K562 (cell line): ENCODE results near the gene UNKL.

Source experiments
- ATF3 ChIP-seq, 2 experiments: fragments of 450-650 bp in 1 of 2; sonication (generic) in 1 of 2; formaldehyde crosslinking in 1 of 2; IDR thresholded peaks in 1 of 2; conservative IDR thresholded peaks in 1 of 2; 2 replicates each; pipeline versions ENCODE4 v1.6.1 to v1.8.1; 2016 to 2023; ENCODE audit warnings: mild to moderate bottlenecking in 2 of 2, moderate library complexity in 2 of 2, inconsistent platforms in 1 of 2, missing genetic modification reagents in 1 of 2
- BCOR ChIP-seq: fragments of 450-650 bp; IDR thresholded peaks from 2 replicates; pipeline ENCODE4 v1.6.1; 2016
- CC2D1A ChIP-seq: fragments of 450-650 bp; IDR thresholded peaks from 2 replicates; pipeline ENCODE4 v1.6.1; 2017; ENCODE audit warnings: mild to moderate bottlenecking
- EZH2 ChIP-seq: IDR thresholded peaks from 2 replicates; pipeline ENCODE4 v1.6.1; 2012; ENCODE audit warnings: low read depth, mild to moderate bottlenecking, inconsistent platforms, low read length, borderline replicate concordance
- GTF2F1 ChIP-seq: IDR thresholded peaks from 2 replicates; pipeline ENCODE4 v1.6.1; 2011; ENCODE audit warnings: low read depth, low read length, improper control_type of control experiment
- KAT7 ChIP-seq: sonication (generic); formaldehyde crosslinking; IDR thresholded peaks from 2 replicates; pipeline ENCODE4 v1.8.0; 2022; ENCODE audit warnings: missing genetic modification reagents, mild to moderate bottlenecking, borderline replicate concordance
- NCOA1 ChIP-seq: fragments of 450-650 bp; IDR thresholded peaks from 2 replicates; pipeline ENCODE4 v1.6.1; 2016; ENCODE audit warnings: low read depth
- PBX2 ChIP-seq, 2 experiments: IDR thresholded peaks in 1 of 2; conservative IDR thresholded peaks in 1 of 2; 2 replicates each; pipeline ENCODE4 v1.6.1; 2016; ENCODE audit warnings: low read depth in 2 of 2, mild to moderate bottlenecking in 1 of 2, missing compliant biosample characterization in 1 of 2, missing genetic modification characterization in 1 of 2, moderate library complexity in 1 of 2
- POLR2A ChIP-seq: fragments of 450-650 bp; conservative IDR thresholded peaks from 2 replicates; pipeline ENCODE4 v1.6.1; 2016
- USF2 ChIP-seq: sonication (generic); formaldehyde crosslinking; IDR thresholded peaks from 2 replicates; pipeline ENCODE4 v1.5.0; 2020; ENCODE audit warnings: missing genetic modification reagents
- ZNF212 ChIP-seq: fragments of 450-650 bp; formaldehyde crosslinking; IDR thresholded peaks from 2 replicates; pipeline ENCODE4 v1.4.0; 2020; ENCODE audit warnings: mild to moderate bottlenecking
- TF ChIP-seq, protein P1 (sequence below), 3 experiments: IDR thresholded peaks in 2 of 3; conservative IDR thresholded peaks in 1 of 3; 2 replicates each; pipeline ENCODE4 v1.5.1; 2011 to 2012; ENCODE audit warnings: low read length in 3 of 3, mild to moderate bottlenecking in 3 of 3, control low read depth in 2 of 3, improper control_type of control experiment in 1 of 3, inconsistent platforms in 1 of 3, low read depth in 1 of 3, mixed read lengths in 1 of 3, moderate library complexity in 1 of 3; ENCODE audit not compliant: insufficient read depth in 2 of 3
- TF ChIP-seq, protein P2 (sequence below), 2 experiments: fragments of 450-650 bp; formaldehyde crosslinking in 1 of 2; IDR thresholded peaks; 2 replicates each; pipeline versions ENCODE4 v1.4.0 to v1.6.1; 2014 to 2020; ENCODE audit warnings: mild to moderate bottlenecking in 2 of 2, borderline replicate concordance in 1 of 2, low read depth in 1 of 2
- TF ChIP-seq, protein P3 (sequence below): fragments of 450-650 bp; IDR thresholded peaks from 2 replicates; pipeline ENCODE4 v1.6.1; 2016; ENCODE audit warnings: missing biosample characterization, missing genetic modification characterization

GRCh38 chr16:1420111-1420539 lies 5.6 kb upstream of the UNKL start:
- TF ChIP-seq GTF2F1 (no peak), KAT7 (0 out of 2 replicates have a peak, but pooled peaks have one; percentile 81), CC2D1A (no peak), ZNF212 (CRISPR knock-in tag) (no peak), EZH2 (no peak), POLR2A (no peak), USF2 (CRISPR knock-in tag) (no peak), NCOA1 (no peak), BCOR (no peak), PBX2 (CRISPR knock-in tag; IDR thresholded peaks at IDR 0.05; ENCODE audit: low read depth) (no peak), PBX2 (tag; conservative IDR thresholded peaks at IDR 0.05; ENCODE audit: low read depth) (no peak), ATF3 (IDR thresholded peaks at IDR 0.05) (no peak), ATF3 (CRISPR knock-in tag; conservative IDR thresholded peaks at IDR 0.05) (no peak)
- TF ChIP-seq, protein P1, sequence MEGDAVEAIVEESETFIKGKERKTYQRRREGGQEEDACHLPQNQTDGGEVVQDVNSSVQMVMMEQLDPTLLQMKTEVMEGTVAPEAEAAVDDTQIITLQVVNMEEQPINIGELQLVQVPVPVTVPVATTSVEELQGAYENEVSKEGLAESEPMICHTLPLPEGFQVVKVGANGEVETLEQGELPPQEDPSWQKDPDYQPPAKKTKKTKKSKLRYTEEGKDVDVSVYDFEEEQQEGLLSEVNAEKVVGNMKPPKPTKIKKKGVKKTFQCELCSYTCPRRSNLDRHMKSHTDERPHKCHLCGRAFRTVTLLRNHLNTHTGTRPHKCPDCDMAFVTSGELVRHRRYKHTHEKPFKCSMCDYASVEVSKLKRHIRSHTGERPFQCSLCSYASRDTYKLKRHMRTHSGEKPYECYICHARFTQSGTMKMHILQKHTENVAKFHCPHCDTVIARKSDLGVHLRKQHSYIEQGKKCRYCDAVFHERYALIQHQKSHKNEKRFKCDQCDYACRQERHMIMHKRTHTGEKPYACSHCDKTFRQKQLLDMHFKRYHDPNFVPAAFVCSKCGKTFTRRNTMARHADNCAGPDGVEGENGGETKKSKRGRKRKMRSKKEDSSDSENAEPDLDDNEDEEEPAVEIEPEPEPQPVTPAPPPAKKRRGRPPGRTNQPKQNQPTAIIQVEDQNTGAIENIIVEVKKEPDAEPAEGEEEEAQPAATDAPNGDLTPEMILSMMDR (IDR thresholded peaks at IDR 0.05 in 2 of 3, conservative IDR thresholded peaks at IDR 0.05 in 1 of 3; ENCODE audit: insufficient read depth in 2 of 3, low read depth in 1 of 3, low read length in 3 of 3) = 0 out of 6 replicates have a peak, but pooled peaks of 1 of the 3 experiments have one; percentile 2
- TF ChIP-seq, protein P2, sequence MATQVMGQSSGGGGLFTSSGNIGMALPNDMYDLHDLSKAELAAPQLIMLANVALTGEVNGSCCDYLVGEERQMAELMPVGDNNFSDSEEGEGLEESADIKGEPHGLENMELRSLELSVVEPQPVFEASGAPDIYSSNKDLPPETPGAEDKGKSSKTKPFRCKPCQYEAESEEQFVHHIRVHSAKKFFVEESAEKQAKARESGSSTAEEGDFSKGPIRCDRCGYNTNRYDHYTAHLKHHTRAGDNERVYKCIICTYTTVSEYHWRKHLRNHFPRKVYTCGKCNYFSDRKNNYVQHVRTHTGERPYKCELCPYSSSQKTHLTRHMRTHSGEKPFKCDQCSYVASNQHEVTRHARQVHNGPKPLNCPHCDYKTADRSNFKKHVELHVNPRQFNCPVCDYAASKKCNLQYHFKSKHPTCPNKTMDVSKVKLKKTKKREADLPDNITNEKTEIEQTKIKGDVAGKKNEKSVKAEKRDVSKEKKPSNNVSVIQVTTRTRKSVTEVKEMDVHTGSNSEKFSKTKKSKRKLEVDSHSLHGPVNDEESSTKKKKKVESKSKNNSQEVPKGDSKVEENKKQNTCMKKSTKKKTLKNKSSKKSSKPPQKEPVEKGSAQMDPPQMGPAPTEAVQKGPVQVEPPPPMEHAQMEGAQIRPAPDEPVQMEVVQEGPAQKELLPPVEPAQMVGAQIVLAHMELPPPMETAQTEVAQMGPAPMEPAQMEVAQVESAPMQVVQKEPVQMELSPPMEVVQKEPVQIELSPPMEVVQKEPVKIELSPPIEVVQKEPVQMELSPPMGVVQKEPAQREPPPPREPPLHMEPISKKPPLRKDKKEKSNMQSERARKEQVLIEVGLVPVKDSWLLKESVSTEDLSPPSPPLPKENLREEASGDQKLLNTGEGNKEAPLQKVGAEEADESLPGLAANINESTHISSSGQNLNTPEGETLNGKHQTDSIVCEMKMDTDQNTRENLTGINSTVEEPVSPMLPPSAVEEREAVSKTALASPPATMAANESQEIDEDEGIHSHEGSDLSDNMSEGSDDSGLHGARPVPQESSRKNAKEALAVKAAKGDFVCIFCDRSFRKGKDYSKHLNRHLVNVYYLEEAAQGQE (IDR thresholded peaks at IDR 0.05; ENCODE audit: borderline replicate concordance) = no peak
- TF ChIP-seq, protein P2 (CRISPR knock-in tag; IDR thresholded peaks at IDR 0.05; ENCODE audit: low read depth) = no peak
- TF ChIP-seq, protein P3, sequence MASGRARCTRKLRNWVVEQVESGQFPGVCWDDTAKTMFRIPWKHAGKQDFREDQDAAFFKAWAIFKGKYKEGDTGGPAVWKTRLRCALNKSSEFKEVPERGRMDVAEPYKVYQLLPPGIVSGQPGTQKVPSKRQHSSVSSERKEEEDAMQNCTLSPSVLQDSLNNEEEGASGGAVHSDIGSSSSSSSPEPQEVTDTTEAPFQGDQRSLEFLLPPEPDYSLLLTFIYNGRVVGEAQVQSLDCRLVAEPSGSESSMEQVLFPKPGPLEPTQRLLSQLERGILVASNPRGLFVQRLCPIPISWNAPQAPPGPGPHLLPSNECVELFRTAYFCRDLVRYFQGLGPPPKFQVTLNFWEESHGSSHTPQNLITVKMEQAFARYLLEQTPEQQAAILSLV = no peak
